C4-2B (cell line): ENCODE results near the gene LPXN.

Experiments used
- ZFX ChIP-seq: fragments of 450-650 bp; IDR thresholded peaks from 2 replicates; pipeline ENCODE4 v1.6.1; 2017
- TF ChIP-seq, protein P1 (sequence below): fragments of 450-650 bp; conservative IDR thresholded peaks from 2 replicates; pipeline ENCODE4 v1.5.1; 2017; ENCODE audit warnings: mild to moderate bottlenecking

DNA sequence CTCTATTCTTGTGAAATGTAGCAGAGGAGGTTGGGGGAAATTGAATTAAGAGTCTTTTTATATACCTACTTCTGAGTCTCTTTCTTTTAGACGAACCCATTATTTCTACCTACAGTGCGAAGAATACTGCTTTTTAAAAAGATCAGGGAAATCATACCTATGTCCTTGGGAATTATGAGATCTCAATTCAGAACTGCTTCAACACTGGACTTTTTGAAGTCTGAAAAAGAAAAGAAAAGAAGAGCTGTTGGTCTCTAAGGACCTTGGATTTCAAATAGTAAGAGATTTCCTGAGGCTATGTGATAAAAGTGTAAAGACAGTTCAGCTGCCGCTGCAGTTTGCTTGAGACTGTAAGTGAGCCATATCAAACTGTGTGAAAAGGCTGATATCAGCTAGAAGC is 64.0 kb downstream of the LPXN start:
- TF ChIP-seq, protein P1, sequence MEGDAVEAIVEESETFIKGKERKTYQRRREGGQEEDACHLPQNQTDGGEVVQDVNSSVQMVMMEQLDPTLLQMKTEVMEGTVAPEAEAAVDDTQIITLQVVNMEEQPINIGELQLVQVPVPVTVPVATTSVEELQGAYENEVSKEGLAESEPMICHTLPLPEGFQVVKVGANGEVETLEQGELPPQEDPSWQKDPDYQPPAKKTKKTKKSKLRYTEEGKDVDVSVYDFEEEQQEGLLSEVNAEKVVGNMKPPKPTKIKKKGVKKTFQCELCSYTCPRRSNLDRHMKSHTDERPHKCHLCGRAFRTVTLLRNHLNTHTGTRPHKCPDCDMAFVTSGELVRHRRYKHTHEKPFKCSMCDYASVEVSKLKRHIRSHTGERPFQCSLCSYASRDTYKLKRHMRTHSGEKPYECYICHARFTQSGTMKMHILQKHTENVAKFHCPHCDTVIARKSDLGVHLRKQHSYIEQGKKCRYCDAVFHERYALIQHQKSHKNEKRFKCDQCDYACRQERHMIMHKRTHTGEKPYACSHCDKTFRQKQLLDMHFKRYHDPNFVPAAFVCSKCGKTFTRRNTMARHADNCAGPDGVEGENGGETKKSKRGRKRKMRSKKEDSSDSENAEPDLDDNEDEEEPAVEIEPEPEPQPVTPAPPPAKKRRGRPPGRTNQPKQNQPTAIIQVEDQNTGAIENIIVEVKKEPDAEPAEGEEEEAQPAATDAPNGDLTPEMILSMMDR: no peak
- TF ChIP-seq ZFX: no peak
